ENCODE results near the gene CSTB. TPM values are rescaled to one million over a fixed set of nuclear protein-coding genes. Genes with fewer than 3 reads are reported as not detected.

Gene CSTB
- total RNA-seq, 1 donor from 2014 or later = 45.4 TPM

DNA sequence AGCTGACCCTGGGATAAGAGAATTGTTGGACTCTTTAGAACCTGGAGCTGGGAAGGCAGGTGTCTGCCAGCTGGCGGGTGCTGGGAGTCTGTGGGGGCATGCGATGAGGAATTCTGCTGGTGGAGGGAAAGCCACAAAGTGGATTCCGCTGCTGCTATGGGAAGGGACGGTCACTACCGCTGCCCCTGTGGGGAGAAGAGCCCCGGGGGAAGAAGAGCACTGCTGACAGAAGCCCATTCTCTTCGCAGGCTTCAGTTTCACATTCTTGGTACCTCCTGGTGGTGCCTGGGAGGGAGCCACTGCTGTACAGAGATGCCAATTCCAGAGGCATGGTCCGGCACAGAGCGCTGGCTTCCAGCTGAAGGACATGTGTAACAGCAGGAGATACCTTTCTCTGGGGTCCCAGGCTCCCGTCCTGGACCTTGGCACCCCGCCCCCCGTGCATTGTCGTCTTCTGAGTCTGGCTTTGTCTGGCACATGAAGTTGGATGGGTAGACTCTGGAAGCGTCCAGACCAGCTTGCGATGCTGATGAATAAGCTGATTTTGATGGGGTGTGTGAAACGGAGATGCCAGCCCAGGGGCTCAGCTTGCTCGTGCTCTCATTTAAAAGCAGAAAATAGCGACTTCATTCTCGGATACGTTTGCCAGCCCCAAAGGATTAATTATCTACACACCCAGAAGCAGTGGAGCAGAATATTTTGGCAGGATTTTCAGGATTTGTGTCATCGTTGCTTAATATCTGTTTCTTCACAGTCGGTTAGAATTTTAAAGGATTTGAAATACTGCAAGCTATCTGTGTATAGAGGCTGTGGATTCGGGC is 44.0 kb downstream of the CSTB start:
- no peaks in the 10 kb centered on the region for H3K27me3 Mint-ChIP-seq
- no peaks in the 10 kb centered on the region for H3K36me3 Mint-ChIP-seq
- no peaks in the 10 kb centered on the region for H3K9me3 Mint-ChIP-seq
- H3K27ac Mint-ChIP-seq = peak overlapping the region; percentile 40
- no peak overlapping the region for H3K4me3 Mint-ChIP-seq
- DNase-seq (ENCODE audit: extremely low spot score, unreplicated experiment) = no peak
- TF ChIP-seq, protein P1, sequence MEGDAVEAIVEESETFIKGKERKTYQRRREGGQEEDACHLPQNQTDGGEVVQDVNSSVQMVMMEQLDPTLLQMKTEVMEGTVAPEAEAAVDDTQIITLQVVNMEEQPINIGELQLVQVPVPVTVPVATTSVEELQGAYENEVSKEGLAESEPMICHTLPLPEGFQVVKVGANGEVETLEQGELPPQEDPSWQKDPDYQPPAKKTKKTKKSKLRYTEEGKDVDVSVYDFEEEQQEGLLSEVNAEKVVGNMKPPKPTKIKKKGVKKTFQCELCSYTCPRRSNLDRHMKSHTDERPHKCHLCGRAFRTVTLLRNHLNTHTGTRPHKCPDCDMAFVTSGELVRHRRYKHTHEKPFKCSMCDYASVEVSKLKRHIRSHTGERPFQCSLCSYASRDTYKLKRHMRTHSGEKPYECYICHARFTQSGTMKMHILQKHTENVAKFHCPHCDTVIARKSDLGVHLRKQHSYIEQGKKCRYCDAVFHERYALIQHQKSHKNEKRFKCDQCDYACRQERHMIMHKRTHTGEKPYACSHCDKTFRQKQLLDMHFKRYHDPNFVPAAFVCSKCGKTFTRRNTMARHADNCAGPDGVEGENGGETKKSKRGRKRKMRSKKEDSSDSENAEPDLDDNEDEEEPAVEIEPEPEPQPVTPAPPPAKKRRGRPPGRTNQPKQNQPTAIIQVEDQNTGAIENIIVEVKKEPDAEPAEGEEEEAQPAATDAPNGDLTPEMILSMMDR (conservative IDR thresholded peaks at IDR 0.05) = no peak
- peaks cover 29% of the 10 kb centered on the region for H3K4me1 Mint-ChIP-seq (ENCODE audit: unreplicated experiment)

DNA sequence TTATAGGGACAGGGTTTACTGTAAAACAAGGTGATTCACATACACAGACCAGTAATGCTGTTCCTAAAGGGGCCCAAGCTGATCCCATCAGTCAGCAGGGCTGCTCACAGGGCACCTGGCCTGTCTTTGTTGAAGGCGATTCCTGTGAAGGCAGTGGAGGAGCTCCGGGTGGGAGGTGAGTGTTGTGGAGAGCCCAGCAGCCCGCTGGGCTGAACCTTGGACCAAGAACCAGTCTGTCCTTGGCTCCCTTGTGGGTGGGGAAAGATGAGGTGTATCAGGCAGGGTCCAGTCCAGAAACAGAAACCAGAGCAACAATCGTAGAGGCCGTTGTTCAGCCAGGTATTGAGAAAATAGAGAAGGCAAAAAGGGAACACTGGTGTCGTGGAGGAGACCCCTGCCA is 44.6 kb downstream of the CSTB start:
- TF ChIP-seq, protein P1 (conservative IDR thresholded peaks at IDR 0.05) = no peak
- DNase-seq (ENCODE audit: extremely low spot score, unreplicated experiment) = no peak
- peaks cover 35% of the 10 kb centered on the region for H3K4me1 Mint-ChIP-seq (ENCODE audit: unreplicated experiment)
- peak overlapping the region; percentile 62 for H3K4me3 Mint-ChIP-seq
- no peaks in the 10 kb centered on the region for H3K9me3 Mint-ChIP-seq
- no peaks in the 10 kb centered on the region for H3K36me3 Mint-ChIP-seq
- no peaks in the 10 kb centered on the region for H3K27me3 Mint-ChIP-seq
- H3K27ac Mint-ChIP-seq = peak overlapping the region; percentile 40

DNA sequence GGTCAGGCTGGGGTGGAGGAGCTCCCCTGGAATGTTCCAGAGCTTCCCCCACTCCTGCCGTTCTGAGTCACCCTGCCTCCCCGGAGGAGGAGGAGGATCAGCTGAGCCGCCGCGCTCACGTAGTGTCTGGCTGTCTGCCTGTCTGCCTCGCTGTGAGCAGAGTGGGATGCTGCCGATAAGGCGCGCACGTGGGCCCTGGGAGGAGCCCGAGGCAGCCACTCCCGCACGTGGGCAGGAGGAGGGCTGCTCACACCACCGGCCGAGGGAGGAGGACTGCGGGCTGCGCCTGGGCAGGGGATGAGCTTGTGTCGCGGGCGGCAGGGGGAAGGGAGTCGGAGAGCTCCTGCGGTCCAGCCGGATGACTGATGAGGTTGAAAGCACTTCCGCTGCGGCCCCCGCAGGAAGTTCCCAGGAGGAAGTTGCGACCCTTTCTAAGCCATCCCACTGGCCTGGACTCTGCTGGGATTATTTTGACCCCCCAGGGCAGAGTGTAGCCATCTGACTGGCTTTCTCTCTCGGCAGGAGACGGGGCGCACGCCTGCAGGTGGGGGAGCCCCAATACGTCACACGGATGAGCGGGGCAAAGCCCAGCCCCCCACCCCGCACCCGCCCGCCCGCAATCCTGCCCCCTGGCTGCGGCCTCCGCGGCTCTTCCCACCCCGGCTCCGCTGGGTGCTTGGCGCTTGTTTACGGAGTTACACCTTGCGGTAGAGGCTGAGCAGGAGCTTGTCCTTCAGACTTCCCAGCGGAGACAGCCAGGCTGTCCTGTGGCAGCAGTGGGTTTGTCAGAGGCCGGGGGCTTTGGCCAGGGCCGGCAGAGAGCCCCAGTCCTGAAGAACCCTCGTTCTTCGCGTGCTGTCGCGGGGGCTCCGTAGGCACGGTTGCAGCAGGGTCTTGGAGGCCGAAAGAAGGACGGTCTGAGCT is 47.4 kb downstream of the CSTB start:
- Mint-ChIP-seq H3K36me3 (peaks cover 4% of the 10 kb centered on the region), H3K4me3 (peak overlapping the region; percentile 85), H3K4me1 (ENCODE audit: unreplicated experiment) (peaks cover 35% of the 10 kb centered on the region), H3K9me3 (no peaks in the 10 kb centered on the region), H3K27me3 (no peaks in the 10 kb centered on the region), H3K27ac (peak overlapping the region; percentile 70)
- DNase-seq (ENCODE audit: extremely low spot score, unreplicated experiment) = peak; percentile 84
- TF ChIP-seq, protein P1 (conservative IDR thresholded peaks at IDR 0.05) = peak; percentile 70

DNA sequence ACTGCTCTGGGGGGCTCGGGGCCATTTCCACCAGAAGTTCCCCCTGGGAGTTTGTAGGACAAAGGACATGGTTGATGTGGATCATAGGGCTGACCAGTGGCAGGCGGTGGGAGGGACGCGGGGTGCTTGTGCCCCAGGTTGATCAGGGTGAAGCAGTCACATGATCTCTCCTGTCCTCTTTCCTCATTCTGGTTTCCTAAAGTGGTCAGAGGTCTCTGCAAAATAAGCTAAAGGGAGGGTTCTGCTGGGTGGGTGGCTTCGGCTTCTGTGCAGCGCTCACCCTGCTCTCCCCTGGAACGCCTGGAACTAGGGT is 48.0 kb downstream of the CSTB start:
- Mint-ChIP-seq H3K4me3 (peak overlapping the region; percentile 85), H3K4me1 (ENCODE audit: unreplicated experiment) (peaks cover 31% of the 10 kb centered on the region), H3K9me3 (no peaks in the 10 kb centered on the region), H3K27me3 (no peaks in the 10 kb centered on the region), H3K27ac (peak overlapping the region; percentile 52), H3K36me3 (peaks cover 4% of the 10 kb centered on the region)
- TF ChIP-seq, protein P1 (conservative IDR thresholded peaks at IDR 0.05) = no peak
- DNase-seq (ENCODE audit: extremely low spot score, unreplicated experiment) = no peak

DNA sequence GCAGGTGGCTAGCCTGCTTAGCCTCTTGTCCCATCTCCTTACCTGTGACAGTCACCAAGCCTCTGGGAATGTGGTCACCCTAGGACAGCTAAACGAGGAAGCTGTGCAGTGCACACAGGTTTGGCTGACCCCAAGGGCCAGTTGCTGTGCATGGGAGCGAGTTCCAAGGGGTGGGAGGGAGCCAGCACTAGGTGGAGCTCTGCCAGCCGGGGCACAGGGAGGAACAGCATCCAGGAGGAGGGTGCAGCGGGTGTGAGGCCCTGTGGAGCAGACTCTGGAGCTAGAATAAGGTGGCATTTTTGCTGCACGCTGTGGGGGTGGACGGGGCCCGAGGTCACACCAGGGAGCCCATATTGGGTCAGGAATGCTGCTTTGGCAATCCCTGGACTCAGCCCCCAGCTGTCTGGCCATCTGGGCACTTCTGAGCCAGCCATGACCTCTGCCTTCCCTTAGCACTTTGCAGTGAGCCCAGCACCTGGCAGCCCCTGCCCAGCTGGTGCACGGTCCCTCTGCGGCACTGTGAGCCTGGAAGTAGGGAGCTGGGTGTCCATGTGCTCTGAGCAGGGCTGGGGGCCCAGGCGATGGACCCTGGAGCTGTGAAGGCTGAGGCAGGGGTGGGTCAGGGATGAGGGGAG is 48.5 kb downstream of the CSTB start:
- Mint-ChIP-seq H3K9me3 (no peaks in the 10 kb centered on the region), H3K36me3 (peaks cover 4% of the 10 kb centered on the region), H3K27me3 (no peaks in the 10 kb centered on the region), H3K4me3 (peak overlapping the region; percentile 85), H3K27ac (peak overlapping the region; percentile 52), H3K4me1 (ENCODE audit: unreplicated experiment) (peaks cover 31% of the 10 kb centered on the region)
- no peak for DNase-seq (ENCODE audit: extremely low spot score, unreplicated experiment)
- TF ChIP-seq, protein P1 (conservative IDR thresholded peaks at IDR 0.05) = no peak
